GM18909 (cell line): Measurements from ENCODE around the gene ALDH1A2.
"Not testable (repeated sequence)": the region's sequence is repeated elsewhere in the genome, so short reads cannot be mapped to it uniquely, and the experiment has no call there.

Source experiments
- ATAC-seq: cut with Tn5 transposase; IDR thresholded peaks from one replicate; pipeline ENCODE4 v1.9.1; 2021; ENCODE audit warnings: mild to moderate bottlenecking; ENCODE audit not compliant: unreplicated experiment, poor library complexity

ALDH1A2 gene

GRCh38 chr15:58065445-58066041 is at the start of gene ALDH1A2:
Gene ALDH1A2, minus strand, starts transcription at chr15:58065711. Its CDS starts 61 bp downstream, at chr15:58065650.
- no peak for ATAC-seq

GRCh38 chr15:58114812-58115211 is 49.3 kb upstream of the ALDH1A2 start:
- ATAC-seq, result no peak

- no peak for ATAC-seq
Measured at GRCh38 chr15:58114388-58114787, 48.9 kb upstream of the ALDH1A2 start.

GRCh38 chr15:58113358-58113757 is 47.8 kb upstream of the ALDH1A2 start:
- ATAC-seq, result not testable (repeated sequence)

- ATAC-seq, result no peak
Measured at GRCh38 chr15:58111718-58112104, 46.2 kb upstream of the ALDH1A2 start.

GRCh38 chr15:58110999-58111717 is 45.6 kb upstream of the ALDH1A2 start:
- ATAC-seq, result no peak

GRCh38 chr15:58109419-58109818 is 43.9 kb upstream of the ALDH1A2 start:
- ATAC-seq, result no peak

- no peak for ATAC-seq
Measured at GRCh38 chr15:58108117-58108516, 42.6 kb upstream of the ALDH1A2 start.

- ATAC-seq, result no peak
Measured at GRCh38 chr15:58103482-58103881, 38.0 kb upstream of the ALDH1A2 start.

GRCh38 chr15:58096529-58097084 is 31.1 kb upstream of the ALDH1A2 start:
- no peak for ATAC-seq

GRCh38 chr15:58095415-58095814 is 29.9 kb upstream of the ALDH1A2 start:
- ATAC-seq, result no peak

- no peak for ATAC-seq
Measured at GRCh38 chr15:58087871-58088270, 22.4 kb upstream of the ALDH1A2 start.

GRCh38 chr15:58086491-58086890 is 21.0 kb upstream of the ALDH1A2 start:
- no peak for ATAC-seq

GRCh38 chr15:58083526-58083925 is 18.0 kb upstream of the ALDH1A2 start:
- no peak for ATAC-seq

- no peak for ATAC-seq
Measured at GRCh38 chr15:58081891-58082290, 16.4 kb upstream of the ALDH1A2 start.

GRCh38 chr15:58081456-58081855 is 15.9 kb upstream of the ALDH1A2 start:
- ATAC-seq, result no peak

- not testable (repeated sequence) for ATAC-seq
Measured at GRCh38 chr15:58080959-58081358, 15.4 kb upstream of the ALDH1A2 start.

- no peak for ATAC-seq
Measured at GRCh38 chr15:58080398-58080797, 14.9 kb upstream of the ALDH1A2 start.

- ATAC-seq, result no peak
Measured at GRCh38 chr15:58078591-58078990, 13.1 kb upstream of the ALDH1A2 start.

GRCh38 chr15:58077427-58077826 is 11.9 kb upstream of the ALDH1A2 start:
- no peak for ATAC-seq

- ATAC-seq, result no peak
Measured at GRCh38 chr15:58074452-58074851, 8.9 kb upstream of the ALDH1A2 start.
